CD4-positive, alpha-beta T cell treated with Interleukin-2 at 100 ng/mL for 4 hours (primary cell): ENCODE data around the gene KCNQ1OT1.

Experiments
- DNase-seq: peaks from one replicate; pipeline ENCODE4 v3.0.0-alpha.2; 2020; ENCODE audit warnings: low spot score

The KCNQ1OT1 gene

DNA sequence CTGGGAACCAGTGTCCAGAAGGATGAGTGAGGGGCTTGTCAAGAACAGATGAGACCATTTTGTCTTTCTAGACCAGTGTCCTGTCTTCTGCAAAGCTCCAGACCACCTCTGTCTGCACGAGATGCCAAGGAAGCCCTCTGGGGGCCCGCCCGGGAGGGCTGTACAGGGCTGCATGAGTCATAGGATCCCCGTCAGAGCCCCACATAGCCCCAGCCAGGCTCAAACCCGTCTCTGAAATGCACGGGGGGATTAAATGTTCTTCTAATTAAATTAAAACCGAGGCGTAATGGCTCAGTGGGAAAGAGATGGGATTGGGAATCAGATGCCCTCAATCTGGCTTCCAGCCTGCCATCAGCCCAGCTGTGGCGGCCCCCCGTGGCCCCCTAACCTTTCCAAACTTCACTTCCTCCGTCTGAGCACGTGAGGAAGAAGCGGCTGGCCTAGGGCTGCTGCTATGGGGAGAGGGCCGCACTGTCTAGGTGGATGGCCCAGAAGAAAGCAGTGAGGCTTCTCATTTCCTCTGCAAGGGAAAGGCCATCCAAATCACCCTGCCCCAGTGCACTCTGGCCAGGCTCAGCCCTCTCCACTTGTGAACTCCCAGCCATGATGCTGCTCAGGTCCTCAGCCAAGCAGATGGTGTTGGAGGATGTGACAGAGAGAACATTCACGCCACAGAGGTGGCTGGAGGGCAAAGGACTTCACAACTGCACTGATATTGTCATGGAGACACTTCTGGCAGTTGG, 32.8 kb downstream of the KCNQ1OT1 start:
- no peak for DNase-seq

DNA sequence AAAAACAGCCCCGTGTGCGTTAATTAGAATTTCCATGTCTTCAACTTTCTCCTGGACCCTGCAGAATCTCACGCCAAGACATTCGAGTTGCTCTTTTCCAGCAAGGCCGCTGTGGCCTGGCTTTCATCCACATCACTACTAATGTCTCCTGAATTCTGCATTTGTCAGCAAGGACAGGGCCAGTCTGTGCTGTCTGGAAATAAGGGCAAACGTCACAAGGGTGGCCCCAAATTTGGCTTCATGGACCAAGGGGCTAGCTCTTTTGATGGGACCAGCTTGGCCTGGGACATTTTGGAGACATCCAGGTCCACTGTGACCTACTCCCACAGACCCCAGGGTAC, 33.4 kb downstream of the KCNQ1OT1 start:
- no peak for DNase-seq

DNA sequence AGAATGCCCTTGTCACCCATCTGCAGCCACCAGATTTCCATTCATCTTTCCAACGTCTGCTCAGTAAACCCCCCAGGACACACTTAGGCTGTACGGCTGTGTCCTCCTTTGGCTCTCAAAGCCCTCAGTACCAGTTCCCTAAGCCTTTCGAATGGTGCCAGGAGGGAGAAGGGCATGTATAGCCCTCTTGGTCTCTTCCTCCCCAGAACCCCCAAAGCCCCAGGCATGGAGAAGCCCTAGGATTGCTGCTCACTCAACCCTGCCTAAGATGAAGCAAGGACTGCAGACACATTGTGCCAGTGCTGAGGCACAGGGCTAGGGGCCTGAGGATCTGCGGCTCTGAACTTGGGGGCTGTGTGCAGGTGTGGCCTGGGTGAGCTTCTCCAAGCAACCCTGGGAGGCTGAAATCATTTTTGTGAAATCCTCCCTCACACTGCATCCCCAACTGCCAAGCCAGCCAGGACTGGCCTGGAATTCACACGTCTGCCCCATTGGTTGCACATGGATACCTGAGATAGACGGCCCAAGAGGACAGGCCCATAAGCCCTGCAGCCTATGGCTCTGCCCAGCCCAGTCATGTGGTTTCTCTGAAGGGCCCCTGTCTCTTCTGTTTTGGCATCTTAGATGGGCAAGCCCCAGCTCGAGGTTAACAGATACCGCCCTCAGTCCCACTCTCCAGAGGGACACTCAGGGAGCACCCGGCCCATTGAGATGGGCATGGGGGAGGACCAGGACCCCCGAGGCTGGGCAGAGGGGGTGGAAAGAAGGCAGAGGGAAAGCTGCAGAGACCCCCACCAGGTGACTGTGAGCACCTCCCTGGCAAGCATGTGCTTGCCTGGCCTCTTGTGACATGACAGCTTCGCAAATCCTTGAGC, 34.0 kb downstream of the KCNQ1OT1 start:
- DNase-seq, result no peak

DNA sequence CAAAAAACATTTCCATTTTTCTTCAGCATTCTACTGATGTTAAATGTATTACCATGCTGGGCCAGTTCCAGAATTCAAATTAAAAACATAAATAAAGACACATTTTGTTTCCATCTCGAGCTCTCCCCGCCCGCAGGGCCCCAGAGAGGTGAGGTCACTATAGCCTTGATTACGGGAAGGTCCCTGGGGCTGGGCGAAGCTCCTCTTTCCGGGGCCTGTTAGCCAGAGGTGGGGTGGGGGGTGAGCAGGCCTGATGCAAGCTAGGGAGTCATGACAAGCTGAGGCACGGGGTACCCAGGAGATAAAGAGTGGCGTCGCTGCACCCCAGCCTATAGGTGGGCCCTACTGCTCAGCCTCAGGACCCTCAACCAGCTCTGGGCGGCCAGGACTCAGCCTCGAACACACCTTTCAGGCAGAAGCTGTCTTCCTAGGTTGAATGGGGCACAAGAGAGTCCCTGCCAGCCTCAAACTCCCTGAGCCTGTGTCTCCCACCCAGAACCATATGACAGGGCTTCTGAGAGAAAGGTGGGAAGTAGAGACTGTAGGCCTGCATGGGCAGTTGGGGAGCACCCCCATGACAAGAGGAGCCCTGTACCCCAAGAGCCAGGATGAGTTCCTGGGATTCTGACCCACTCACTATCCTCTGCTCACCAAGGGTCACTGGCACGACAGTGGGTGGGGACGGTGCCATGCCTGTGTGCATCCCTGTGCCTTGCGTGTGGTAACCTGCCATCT, 34.8 kb downstream of the KCNQ1OT1 start:
- DNase-seq, result no peak

DNA sequence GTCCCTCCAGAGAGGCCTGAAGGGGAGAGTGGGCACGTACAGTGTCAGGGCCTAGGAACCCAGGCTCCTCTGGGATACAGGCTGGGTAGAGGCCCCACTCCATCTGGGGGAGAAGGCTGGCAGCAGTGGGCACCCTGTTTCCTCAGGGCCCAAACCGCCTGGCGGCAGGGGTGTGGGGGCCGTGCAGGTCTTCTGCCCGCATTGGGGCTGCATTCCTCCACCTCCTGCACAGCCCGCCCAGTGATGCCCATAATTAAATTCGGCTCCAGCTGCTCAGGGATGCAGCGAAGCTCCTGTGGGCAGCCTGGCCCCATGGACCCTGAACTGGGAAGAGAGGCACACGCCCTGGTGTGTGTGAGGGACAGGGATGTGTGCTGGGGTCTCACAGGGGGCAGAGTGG, 35.4 kb downstream of the KCNQ1OT1 start:
- DNase-seq, result no peak

DNA sequence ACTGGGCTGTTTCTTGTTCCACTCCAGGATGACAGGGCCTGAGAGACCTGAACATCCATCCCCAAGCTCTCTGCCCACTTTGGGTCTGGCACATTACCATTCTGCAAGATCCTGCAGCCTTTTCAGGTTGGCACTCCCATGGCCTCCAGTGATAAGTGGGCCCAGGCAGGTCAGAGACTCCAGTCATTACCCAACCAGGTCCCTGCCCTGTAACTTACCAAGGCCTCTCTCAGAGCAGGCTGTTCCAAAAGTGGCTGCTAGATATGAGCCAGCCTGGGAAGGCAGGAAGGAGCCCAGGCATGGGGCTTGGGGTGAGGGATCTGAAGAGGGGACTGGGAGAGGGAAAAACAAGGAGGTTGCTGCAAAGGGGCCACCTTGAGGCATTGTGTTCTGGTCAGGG, 35.9 kb downstream of the KCNQ1OT1 start:
- no peak for DNase-seq

DNA sequence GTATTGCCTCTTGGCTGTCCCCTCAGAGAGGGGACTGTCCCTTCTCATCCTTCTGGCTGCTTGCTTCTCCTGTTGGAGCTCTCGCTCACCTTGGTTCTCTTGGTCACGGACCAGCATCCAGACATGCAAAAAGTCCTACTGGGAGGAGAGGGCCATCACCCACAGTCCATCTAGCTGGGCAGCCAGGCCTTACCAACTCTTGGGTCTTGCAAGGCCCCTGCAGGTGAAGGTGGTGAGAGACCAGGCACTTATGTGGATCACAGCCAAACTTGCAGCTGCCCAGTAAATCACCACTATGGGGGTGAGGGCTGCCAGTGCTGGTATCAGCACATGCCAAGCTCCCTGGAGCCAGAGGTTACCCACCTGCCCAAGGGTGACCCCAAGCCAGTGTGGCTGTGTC, 36.3 kb downstream of the KCNQ1OT1 start:
- DNase-seq, result no peak

DNA sequence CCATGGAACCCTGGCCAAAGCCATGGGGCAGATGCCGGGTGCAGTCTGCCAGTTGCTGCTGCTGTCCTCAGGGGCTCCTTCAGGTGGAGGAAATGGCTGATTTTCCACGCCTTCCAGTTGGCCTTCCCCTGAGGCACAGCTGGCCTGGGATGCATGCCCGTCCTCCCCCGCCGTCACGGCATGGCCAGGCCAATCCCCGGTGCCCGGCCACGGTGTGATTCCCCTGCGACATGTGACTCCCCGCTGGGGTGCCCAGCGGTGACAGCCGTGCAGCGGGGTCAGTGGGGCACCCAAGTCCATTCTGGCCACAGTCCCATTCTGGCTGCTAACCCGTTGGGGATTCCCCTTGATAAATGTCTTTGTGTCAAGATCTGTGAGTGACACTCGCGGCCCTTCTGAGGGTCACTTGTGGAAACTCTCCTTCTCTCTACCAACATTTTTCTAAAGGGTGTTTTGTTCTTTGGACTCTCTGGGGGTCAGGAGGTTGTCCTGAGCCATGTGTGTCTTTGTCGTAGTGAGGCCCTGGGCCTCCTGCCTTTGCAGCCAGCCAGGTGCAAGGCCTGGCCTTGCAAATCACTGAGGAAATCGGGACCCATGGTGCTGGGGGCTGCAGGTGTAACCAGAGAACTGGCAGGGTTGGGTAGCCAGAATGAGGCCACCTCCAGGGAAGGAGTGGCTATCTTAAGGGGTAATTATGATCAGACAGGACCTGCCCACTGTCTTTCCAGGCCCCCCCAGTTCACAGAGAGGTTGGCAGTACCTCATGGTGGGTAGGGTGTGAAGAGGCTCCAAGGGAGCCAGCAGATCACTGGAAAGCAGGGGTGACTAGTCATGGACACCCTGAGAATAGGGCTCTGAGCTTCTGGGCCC, 37.1 kb downstream of the KCNQ1OT1 start:
- DNase-seq, result no peak

DNA sequence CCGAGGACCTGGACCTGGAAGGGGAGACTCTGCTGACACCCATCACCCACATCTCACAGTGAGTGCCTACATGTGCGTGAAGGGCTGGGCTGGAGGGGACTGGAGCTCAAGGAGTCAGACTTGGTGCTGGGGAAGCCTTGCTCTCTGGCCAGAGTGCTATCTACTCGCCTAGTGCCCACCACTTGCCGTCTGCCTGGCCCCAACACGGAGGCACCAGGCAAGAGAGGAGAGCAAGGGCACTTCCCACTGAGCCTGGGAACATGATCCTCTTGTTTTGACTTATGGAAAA, 37.8 kb downstream of the KCNQ1OT1 start:
- DNase-seq, result no peak

DNA sequence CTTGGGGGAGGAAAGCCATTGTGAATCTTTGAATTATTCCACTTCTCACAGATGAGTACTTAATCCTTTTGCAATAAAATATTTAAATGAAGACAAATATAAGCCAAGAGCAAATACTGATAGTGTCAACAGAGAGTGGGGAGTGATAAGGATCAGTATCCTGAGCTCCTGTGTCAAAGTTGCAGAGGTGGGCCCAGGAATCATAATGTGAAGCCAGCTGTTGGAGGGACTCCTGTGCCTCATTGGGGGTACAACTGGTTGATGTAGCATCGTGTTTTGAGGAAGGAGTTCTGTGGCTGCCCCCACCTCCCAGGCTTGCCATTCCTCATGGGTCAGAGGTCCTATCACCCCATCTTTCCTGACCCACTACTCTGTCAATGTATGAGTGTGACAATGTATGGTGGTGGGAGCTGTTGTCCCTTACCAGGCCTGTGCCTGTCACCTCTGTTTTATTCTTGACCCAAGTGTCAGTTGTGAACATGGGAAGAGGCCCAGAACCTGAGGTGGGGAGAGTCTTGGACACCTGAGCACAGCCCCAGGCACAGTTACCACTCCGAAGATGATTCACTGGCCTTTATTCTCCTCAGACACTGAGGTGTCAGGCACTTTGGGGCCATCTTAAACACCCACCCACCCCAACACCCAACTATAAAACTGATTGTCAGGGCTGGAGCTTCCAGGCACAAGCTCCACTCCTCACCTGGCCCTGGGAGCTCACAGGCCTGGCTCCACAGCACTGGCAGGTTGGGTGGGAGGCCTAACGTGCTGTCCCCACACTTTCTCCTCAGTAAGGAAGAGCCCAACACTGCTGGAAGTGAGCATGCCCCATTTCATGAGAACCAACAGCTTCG, 38.4 kb downstream of the KCNQ1OT1 start:
- DNase-seq, result no peak

DNA sequence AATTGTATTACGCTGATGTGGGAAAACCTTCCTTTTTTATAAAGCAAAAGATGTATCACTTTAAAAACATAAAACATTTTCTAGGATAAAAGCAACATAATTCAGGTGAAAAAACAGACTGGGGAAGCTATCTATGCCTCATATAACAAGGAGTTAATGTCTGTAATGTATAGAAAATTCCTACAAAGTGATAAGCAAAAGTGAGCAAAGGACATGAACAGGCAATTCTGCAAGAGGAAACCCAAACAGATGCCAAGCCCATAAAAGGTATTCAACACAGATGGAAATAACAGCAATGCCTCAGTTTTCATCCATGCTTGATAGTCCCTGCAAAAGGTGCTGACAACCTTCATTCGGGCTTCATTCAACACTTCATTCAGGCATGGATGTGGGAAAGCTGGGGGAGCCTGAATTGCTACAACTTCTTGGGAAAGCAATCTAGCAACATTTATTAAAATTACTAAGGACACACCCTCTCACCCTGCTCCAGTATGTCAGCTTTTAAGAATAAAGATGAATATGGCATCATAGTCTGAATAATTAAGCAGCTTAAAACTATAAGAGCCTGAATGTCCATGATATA, 39.3 kb downstream of the KCNQ1OT1 start:
- no peak for DNase-seq

DNA sequence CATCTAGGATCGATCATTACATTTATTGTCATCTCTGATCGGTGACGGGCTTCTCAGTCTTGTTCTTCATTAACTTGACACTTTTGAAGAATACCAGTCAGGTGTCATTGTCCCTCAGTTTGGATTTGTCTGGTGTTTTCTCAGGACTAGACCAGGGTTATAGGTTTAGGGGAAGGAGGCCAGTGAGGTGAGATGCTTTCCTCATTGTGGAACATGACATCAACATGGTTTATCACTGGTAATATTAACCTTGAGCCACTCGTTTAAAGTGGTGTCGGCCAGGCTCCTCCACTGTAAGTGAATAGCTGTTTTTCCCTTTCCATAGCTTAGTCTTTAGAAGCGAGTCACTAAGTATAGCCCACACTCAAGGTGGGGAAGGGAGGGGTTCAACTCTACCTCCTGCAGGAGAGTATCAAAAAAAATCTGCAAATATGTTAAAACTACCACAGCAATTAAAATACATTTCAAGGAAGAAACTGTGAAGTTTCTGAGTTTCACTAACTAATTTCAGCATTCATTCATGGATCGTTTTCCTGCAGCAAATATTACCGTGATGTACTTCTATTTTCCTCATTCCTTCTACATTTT, 42.0 kb downstream of the KCNQ1OT1 start:
- DNase-seq, result no peak

DNA sequence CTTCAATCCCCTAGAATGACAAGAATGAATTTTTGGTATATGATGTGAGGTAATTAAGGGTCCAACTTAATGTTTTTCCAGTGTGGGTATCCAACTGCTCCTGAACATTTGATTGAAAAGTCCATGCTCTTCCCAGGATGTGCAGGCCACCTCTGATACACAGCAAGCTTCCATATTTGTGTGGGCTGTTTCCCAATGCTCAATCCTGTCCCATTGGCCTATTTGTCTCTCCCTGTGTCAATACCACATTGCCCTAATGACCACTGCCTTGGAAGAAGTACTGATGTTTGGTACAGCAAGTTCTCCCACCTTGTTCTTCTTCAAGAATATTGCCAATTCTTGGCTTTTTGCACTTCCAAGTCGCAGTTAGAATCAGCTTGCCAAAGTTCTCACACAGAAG, 42.9 kb downstream of the KCNQ1OT1 start:
- no peak for DNase-seq

DNA sequence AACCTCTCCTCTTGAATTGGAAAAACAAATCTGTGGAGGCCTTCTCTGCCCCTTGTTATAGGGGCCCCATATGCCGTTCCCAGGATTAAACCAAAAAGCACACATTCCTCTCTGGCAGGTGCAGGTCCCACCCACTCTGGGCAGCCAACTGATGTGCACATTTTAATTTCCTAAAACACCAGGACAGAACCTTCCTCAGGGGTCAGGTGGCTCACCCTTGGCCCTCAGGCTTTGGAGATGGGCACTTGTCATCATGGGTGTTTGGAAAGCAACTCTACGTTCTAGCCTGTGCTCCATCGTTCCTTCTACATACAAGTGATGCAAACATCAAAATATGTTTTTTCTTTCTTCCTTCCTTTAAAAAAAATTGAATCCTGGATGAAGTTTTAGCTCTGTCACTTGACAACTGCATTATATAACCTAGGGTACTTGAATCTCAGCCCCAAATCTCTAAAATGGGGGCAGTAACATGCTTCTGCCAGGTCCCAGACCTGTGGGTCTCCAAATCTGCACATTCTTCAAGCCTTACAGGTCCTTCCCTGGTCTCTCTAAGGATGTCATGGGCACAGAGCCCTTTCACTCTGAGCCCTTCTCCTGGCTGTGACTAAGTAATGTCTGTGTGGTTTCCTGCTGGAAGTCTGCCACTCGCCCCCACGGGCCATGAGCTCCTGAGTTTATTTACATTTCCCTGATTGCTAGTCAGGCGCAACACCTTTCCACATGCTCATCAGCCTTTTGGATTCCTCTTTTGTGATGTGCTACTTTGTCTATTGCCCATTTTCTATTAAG, 43.8 kb downstream of the KCNQ1OT1 start:
- no peak for DNase-seq

DNA sequence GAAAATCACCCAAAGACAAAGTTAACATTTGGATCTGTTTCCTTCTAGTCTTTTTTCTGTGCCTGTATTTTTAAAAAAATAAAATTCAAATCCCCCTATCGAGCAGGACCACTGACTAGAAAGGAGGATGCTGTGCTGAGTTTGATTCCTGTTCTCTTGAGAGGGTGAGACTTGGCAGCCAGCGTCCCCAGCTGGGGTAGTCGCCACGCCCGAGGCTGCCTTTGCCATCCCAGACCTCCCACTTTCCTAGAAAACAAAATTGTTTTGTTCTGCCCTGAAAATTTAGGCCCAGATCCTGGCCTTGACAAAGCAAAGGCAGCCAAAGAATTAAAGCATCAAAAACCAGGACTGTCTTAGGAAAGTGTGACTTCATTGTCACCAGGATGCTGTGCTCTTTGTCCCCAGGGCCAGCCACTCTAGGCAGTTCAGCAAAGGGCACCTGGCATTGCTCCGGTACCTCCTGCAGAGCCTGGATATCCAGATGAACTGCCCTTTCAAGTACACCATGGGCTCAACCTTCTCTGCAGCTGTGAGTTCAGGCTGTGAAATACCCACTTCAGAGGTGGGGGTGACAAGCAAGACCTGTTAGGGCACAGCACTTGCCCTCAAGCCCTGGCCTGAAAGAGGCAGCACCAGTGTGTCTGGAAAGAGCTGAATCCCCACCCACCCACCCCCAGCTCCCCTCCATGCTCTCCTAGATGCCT, 44.6 kb downstream of the KCNQ1OT1 start:
- DNase-seq, result no peak

DNA sequence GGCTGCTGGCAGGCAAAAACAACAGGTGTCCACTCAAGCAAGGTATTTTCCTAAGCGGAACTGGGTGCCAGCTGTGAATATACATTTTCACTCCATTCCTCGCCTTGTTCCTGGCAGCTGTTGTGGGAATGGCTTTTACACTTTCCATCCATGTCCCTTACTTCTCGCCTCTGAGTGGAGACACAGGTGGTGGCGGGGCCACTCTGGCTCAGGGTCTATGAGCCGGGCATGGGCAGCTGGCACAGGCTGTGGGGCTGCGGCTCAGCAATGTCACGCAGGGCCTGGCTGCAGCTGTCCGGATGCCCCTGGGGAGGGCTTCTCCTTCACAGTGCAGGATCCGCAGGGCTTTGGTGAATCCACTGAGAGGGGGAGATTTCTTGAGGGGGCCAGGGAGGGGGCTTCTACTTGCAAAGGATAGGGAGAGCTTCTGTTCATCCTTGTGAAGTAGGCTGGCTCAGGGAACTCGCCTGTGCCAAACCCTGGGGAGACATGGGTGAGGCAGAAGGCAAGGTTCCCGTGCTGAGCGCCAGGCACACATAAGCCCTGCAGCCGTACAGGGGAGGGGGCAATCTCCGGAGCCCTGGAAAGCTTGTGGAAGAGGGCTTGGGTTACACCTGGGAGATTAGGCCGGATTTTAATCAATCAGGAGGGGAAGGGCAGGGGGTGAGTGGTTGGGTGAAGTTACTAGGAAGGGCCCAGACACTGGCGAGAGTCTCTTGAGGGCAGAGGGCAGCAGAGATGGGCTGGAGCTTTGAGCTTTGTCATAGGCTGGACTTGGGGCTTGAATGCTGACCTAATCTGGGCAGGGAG, 45.7 kb downstream of the KCNQ1OT1 start:
- DNase-seq, result no peak

DNA sequence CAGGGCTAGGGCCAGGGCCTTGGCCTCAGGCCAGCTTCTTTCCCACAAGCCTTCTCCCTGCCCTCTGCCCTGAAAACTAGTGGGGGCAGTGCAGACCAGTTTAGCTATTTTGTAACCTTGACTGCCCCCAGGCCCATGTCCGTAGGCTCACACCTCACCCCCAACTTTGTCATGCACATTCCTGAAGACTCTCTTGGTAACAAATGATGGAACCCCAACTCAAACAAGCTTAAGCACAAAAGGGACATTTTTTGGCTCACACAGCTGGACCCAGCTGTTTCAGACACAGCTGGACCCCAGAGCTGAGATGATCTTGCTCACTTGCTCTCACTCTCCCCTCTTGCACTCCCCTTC, 46.6 kb downstream of the KCNQ1OT1 start:
- no peak for DNase-seq
